Globus pallidus (tissue), 1 donor: ENCODE measurements around the gene TTC8.
"Not testable (repeated sequence)": the region's sequence is repeated elsewhere in the genome, so short reads cannot be mapped to it uniquely, and the experiment has no call there.

ENCODE experiments used
- DNase-seq: peaks from one replicate; pipeline ENCODE4 v3.0.0-alpha.2; 2015; ENCODE audit warnings: low spot score

The TTC8 gene

DNA sequence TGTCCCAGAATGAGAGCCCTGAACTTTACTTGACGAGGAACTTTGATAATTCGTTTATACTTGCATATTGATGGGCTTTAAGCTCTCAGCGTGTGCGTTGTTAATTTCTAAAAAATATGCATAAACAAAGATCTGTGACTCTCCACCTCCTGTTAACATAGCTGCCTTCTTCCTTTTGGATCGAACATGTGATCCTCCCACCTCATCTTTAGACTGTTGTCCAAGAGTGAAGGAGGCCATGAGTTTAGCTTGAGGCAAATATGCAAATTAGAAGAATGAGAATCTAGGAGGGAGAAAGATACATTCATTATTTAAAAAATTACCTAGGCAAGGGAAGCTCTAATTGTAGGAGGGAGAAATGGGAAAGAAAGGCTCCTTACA lies 617 bp downstream of the TTC8 start:
- DNase-seq, result no peak

DNA sequence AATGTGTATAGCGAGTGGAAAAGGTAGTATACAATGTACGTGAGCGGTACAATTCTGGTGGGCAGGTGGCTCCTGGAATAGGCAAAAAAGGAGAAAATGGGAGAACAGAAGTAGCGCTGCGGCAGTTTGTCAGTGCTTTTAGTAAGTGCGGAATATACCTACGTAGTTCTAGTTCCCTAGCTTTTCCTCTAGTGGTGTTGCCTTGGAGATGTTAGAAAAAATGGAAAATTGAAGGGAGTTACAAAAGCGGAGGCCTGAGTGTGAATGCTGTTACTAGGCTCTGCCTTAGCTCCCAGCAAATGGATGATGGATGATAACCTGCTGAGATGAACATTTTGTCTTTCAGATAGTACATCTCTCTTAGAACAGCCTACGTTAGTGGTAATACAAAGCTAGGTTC lies 1.1 kb downstream of the TTC8 start:
- no peak for DNase-seq

DNA sequence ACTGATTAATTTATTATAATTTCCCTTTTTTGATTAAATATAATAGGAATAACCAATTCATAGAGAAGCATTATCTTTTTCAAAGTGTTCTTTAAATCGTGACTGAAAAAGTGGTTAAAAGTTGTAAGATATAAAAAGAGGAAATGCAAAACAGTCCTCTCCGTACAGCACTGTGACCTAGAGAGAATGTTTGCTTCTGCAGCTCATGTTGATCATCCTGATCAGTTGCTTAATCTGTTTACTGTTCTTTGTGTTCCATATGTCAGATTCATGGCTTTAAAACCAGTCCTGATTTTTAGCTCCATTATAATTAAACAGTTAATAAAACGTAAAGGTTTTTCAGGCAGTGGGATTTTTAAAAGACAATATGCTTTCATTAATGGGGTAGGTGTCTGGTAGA lies 4.7 kb downstream of the TTC8 start:
- DNase-seq, result no peak

DNA sequence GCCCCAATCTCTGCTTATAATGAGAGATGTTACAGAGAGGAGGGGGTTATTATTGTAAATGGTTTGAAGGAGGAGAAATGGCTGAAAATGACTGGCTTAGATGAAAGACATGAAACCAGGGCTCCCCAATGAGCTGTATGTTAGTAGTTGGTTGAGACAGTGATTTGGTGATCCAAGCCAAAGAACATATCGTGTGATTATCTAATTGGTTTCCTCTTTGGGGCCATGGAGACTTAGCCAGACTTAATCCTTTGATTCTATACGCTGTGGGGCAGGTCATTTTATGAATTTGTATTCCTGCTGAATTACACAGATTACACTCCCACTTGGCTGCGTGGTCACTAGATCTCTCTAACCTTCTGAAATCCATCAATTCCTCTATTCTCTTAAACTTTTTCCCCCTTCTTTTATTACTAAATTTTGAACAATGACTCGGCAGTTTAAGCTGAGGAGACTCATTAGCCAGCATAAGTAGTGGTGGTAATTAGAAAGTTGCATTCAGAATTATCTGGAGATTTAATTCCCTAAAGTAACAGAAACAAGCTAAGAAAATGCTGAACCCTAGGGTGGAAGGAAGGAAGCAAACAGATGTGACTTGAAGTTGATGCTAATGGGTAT lies 5.3 kb downstream of the TTC8 start:
- no peak for DNase-seq

DNA sequence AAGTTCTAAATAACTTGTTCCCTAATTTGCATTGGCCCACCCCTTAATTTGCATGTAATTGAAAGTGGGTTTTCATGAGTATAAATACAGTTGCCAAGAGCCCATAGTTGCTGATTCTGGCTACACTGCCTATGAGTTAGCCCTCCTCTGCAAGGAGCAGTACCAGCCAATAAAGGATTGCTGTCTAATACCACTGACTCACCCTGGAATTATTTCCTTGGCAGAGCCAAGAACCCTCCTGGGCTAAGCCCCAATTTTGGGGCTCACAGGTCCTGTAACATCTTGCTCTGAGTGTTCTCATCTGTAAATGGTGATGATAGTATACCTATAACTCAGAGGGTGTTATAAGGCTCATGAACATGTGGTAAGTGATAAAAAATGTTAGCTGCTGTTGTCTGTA lies 6.8 kb downstream of the TTC8 start:
- DNase-seq, result no peak

DNA sequence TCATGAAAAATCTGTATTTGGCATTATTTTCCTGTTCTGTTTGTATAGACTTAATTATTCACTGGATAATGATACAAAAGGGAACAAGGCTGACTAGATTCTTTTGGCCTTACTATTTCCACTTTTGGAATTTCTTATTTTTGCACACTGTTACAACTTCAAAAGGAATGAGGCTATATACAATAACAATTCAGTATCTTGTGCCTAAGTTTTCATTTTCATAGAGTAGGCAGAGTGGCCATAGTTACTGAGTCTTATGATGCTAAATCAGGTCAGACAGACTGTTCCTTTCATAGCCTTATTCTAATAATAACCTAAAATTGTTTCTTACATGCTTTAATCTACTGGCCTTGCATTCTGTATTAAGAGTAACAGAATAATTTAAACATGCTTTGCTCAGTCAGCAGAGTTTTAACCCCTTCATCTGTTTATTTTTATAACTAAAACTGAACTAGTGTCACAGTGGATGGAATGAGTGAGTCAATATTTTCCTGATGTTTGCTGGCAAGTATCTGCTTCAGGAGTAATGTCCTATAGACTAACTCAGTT lies 10.5 kb downstream of the TTC8 start:
- no peak for DNase-seq

DNA sequence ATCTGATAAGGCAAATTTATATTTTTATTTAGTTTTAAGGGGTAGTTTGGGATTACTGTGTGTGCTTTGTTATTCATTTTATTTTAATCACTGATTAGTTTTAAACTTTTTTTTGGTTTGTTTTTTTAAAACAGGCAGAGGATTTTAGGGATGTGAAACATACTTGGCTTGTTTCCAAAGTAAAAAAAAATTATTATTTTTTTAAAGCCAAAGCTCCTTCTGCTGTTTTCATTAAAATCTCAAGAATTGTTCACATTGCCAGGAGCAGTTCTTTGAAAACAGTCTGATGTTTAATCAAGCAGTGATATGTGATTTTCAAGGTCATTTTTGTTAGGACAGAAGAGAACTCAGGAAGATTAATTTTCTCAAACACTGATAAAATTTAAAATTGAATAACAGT lies 11.2 kb downstream of the TTC8 start:
- DNase-seq, result no peak

DNA sequence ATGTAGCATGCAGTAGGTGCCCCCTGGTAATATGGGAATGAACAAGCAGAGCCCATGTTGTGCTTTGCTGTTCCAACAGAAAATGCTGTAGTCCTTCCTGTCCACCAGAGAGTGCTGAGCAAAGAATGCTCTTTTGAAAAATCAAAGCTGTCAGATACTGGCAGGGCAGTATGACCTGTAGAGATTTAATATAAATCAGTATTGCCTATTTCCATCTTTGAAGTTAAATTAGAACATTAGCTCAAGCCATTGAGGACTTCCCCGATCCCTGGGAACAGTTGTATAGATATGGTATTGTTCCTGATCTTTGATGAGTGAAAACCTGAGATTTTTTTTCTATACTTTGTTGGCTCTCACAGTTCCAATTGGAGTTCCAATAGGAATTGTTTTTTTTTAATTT lies 13.0 kb downstream of the TTC8 start:
- no peak for DNase-seq

DNA sequence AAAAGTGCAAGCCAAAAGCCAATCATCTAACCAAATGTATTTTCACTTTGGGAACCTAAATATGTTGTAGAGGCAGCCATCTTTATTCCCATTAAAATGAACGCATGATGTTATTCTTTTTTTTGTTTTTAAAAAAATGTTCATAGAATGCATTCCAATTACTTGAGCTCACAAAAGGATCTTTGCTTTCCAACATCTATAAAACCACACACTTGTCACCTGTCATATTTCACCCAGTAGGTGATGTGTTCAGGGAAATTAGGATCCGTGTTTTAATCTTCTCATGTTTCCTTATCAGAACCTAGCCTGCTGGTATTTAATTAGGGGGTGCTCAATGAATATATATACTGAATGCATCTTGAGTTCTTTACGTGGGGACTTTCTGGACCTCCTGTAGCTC lies 13.6 kb downstream of the TTC8 start:
- no peak for DNase-seq

DNA sequence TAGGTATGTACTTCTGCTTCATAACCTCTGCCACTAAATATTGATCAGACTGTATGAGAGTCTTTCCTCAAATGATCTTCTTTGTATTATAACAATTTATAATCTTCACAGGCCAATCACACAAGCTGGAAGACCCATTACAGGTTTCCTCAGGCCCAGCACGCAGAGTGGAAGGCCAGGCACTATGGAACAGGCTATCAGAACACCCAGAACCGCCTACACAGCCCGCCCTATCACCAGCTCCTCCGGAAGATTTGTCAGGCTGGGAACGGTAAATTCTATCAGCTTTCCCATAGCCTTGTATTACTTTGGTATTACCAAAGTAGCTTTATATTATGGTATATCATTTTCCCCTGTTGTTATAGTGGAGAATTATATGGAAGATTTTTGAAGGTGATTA lies 16.5 kb downstream of the TTC8 start:
- DNase-seq, result no peak

DNA sequence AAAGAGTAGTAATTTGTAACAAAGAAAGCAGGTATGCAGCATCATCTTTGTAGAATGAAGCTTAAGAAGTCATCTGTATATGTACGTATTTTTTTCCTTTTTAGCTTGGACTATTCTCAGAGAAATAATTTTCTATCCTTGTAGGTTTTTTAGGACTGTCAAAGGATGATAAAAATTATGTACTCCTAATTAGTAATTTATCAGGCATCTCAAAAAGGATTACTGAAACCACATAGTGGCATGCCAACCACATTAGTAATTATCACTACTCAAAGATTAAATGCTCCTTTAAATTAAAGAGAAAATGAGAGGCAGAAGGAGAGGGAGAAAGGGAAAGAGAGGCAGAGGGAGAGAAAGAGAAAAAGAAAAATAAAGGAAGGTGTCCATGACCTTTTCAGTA lies 17.3 kb downstream of the TTC8 start:
- DNase-seq, result no peak

DNA sequence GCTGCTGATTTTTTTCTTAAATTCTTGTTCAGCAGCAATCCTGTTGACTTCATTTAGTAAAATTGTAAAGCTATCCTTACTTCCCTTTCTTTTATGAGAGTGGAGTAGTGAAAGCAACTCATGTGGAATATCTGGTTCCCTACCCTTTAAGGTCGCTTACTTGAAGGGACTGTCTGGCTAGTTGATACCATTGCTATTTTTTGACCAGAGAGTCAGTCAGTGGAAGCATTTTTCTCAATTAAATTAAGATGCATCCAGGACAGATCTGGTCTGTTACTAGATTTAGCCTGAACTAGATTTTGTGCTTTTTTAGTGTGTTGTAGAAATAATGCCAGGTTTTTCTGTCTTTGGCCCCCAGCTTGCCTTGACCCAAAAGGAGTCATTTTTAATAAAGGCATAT lies 18.0 kb downstream of the TTC8 start:
- DNase-seq, result no peak

DNA sequence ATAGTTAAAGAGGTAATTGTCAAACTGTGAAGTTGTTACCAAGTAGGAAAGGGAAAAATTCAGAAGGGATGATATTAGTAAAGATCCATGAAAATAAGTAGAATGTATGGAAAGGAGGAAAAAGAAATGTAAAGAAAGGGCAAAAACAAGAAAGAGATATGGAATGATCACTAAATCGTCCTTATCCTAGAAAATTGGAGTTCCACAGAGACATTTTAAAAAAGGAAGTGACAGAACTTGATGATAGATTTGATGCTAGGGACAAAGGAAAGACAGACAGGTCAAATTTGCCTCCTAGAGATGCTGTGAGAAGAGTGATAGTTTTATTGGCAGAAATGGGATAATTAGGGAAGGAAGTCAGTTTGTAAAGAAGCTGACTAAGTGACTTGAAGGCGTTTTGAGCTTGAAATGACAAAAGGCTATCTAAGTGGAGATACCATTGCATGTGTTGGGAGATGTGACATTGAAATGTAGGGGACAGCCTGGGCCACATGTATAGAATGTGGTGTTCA lies 20.6 kb downstream of the TTC8 start:
- DNase-seq, result no peak

DNA sequence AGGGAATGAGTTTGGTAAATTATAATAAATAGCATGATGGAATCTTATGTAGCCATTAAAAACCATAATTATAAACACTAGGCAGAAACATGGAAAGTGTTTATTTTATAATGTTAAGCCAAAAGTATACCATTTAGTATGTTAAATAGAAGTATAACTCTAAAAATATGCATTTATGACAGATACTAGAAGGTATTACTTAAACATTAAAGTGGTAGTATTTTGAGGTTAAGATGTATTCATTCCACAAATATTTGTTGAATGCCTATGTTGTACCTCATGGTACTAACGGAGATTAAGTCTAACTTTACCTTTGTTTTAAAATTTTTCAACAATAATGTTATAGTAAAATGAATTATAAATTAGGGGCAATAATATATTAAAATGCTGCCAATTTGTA lies 24.1 kb downstream of the TTC8 start:
- DNase-seq, result no peak

DNA sequence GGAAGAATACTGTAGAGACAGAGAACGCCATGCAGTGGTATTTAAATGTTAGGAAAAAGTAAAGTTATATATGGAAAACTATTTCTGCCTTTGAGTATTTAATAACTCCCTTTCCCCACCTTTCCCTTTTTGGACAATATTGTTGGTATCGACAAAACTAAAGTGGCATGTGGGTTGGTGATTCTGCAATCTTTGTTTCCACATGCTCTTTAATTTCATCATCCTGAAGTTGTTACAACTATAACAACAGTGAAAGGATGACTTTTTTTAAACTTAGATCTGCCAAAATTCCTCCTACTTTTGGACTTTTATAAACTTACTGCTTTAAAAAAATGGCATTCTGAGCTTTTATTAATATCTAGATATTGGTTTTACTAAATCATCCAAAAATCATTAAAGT lies 25.3 kb downstream of the TTC8 start:
- no peak for DNase-seq

DNA sequence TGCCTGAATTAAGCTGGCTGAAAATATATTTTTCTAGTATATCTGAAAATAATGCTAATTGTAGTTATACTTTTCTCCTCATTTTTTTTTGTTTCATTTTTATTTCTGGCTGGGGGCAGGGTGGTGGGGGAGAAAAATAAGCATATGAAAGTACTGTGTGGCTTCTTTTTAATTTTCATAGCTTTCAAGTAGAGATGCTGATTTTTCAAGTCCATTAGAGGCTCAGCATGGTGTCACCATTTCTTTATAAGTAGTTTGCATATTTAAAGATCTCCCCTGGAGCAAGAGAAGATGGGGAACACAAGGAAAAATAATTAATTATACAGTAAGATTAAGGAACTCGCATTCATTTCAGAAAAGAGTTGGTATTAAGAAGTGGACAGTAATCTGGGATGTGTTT lies 27.1 kb downstream of the TTC8 start:
- DNase-seq, result no peak

DNA sequence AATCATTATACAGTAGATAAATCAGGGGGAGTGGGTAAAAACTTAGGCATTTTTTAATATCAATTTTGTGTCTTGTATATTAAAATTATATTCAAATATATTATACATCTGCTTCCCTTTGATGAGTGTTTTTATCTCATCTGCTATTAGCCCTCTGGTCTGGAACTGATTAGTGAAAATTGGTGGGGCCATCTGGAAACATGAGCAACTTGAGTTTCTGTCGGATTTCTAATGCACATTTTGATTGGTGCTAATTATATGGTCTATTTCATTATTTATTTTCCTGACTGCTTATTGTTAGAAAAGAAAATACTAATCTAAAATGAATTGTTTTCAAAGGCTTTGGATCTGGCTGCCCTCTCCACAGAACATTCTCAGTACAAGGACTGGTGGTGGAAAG lies 28.2 kb downstream of the TTC8 start:
- DNase-seq, result no peak

DNA sequence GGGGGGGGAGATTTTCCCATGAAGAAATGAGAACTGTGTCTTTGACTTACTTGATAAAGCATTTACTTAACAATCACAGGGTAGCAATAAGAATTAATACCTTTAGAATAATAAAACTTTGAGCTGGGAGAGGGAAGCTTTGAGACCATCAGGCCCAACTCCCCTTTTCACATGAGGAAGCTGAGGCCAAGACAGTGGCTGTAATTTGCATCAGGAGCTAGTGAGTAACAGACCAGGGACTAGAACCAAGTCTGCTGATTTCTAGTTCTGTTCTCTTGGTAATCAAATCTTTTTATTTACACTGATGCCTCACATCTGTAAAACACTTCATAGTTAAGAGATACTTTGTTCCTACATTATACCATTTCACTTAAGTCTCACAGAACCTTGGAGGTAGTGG lies 28.7 kb downstream of the TTC8 start:
- DNase-seq, result no peak

DNA sequence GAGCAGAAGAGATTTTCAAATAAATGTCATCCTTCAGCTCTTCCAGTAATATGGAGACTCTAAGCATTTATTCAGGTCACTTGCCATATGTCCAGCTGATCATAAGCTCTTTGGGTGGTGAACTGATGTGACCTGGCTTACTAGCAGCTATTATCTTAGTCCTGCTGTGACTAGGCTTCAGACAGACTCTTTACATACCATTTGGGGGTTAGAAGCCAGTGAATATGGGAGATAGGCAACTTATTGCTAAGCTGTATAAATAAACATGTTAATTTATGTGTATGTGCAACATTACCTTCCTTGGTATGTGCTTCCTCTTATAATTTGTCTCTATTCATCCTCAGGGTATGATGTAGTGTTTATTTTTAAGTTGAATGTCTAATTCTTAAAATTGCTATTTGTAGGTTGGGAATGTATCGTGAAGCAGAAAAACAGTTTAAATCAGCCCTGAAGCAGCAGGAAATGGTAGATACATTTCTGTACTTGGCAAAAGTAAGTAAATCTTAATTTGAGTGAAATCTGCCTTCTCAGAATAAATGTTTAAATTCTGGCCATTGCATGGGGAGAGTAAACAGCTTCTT lies 32.4 kb downstream of the TTC8 start:
- DNase-seq, result no peak

DNA sequence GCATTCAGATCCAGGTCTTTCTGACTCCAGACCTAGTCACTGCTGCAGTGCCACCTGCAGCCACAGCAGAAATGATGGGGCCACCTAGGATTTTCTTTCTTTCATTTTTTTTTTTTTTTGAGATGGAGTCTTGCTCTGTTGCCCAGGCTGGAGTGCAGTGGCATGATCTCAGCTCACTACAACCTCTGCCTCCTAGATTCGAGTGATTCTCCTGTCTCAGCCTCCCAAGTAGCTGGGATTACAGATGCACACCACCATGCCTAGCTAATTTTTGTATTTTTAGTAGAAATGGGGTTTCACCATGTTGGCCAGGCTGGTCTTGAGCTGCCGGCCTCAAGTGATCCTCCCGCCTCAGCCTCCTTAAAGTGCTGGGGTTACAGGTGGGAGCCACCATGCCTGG lies 33.4 kb downstream of the TTC8 start:
- not testable (repeated sequence) for DNase-seq

DNA sequence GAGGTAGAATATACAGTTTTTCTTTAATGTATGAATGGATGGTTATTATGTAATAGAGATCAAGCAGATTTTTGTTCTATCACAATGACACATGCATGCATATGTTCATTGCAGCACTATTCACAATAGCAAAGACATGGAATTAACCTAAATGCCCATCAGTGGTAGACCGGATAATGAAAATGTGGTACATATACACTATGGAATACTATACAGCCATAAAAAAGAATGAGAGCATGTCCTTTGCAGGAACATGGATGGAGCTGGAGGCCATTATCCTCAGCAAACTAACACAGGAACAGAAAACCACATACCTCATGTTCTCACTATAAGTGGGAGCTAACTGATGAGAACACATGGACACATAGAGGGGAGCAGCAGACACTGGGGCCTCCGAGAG lies 34.7 kb downstream of the TTC8 start:
- not testable (repeated sequence) for DNase-seq

DNA sequence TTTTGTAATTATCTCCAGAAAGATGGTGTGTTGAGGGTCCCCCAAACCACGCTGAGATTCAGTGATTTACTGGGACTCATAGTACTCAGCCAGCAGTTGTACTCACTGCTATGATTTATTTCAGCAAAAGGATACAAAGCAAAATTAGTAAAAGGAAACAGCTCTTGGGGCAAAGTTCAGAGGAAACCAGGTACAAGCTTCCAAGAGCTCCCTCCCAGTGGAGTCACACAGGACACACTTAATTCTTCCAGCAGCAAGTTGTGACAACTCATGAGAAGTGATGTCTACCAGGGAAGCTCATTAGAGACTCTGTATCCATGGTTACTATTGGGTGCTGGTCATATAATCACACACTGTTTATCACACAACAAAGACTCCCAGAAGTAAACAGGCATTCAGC lies 38.7 kb downstream of the TTC8 start:
- no peak for DNase-seq

DNA sequence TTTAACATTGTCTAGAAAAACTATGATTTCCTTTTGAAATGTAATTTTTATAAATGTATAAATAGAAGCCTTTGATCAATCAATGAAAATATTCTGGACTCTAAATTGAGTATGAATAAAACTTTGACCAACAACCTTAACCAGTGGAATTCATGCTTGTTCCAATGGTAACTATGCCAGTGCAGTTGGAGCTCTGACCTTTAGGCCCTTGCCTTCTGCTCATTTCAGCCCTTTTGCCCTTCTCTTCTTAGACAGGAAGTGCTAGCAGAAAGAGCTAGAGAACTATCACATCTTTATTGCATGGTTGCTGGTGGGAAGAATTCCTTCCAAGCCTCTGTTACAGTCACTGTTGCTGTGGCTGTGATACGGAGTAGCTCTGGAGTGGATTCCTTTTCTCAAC lies 39.7 kb downstream of the TTC8 start:
- DNase-seq, result no peak

DNA sequence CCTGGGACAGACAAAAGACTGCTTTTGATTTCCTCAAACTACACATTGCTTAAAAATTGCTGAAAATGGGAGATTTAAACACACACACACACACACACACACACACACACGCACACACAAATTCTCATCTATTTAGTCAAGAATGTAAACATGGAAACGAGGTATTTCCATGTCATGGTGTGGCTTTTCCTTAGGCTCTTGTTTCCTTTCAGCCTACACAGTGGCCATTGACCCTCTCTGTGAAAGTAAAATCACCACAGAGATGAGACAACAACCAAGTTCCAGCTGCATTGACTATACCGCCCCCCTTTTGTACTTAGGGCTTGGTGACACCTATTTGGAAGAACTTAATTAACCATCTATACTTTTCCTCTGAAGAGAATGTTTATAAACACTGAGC lies 41.9 kb downstream of the TTC8 start:
- no peak for DNase-seq
